SU-DHL-6 (cell line): ENCODE data around the gene ESRP2.

Experiments
- H2AFZ ChIP-seq: fragments of 200-600 bp; sonication (generic); 2 replicates; pipeline ENCODE4 v1.6.1; 2014; ENCODE audit warnings: low read depth, mild to moderate bottlenecking, moderate library complexity, mixed read lengths, antibody characterized with exemption, low read length; ENCODE audit not compliant: severe bottlenecking
- H3F3A ChIP-seq: fragments of 200-600 bp; shearing (Covaris generic); 2 replicates; pipeline ENCODE4 v1.6.0; 2016; ENCODE audit warnings: antibody characterized with exemption, mild to moderate bottlenecking; ENCODE audit not compliant: insufficient read depth
- H3K27ac ChIP-seq: fragments of 200-600 bp; sonication (generic); 2 replicates; pipeline ENCODE4 v1.5.1; 2016; ENCODE audit warnings: low read depth, mild to moderate bottlenecking, low read length, moderate library complexity, mixed read lengths
- H3K27me3 ChIP-seq: fragments of 200-600 bp; sonication (generic), shearing (Covaris generic); 2 replicates; pipeline ENCODE4 v1.6.0; 2014; ENCODE audit warnings: mild to moderate bottlenecking, low read length
- H3K36me3 ChIP-seq: fragments of 200-600 bp; sonication (generic); 2 replicates; pipeline ENCODE4 v1.6.1; 2014; ENCODE audit warnings: mild to moderate bottlenecking, low read length, mixed read lengths
- H3K4me2 ChIP-seq: fragments of 300-600, 200-600 bp; shearing (Covaris generic), sonication (generic); 2 replicates; pipeline ENCODE4 v1.6.0; 2014; ENCODE audit warnings: low read length, low read depth, mild to moderate bottlenecking; ENCODE audit not compliant: poor library complexity, severe bottlenecking
- H3K4me3 ChIP-seq: fragments of 200-600 bp; sonication (generic); 2 replicates; pipeline ENCODE4 v1.5.1; 2014; ENCODE audit warnings: antibody characterized with exemption, low read length, mild to moderate bottlenecking, mixed read lengths; ENCODE audit not compliant: insufficient read depth, poor library complexity, severe bottlenecking
- H3K79me2 ChIP-seq: fragments of 200-600 bp; sonication (generic); 2 replicates; pipeline ENCODE4 v1.6.1; 2014; ENCODE audit warnings: mild to moderate bottlenecking, low read length, moderate library complexity; ENCODE audit not compliant: insufficient read depth
- H3K9ac ChIP-seq: fragments of 200-600 bp; sonication (generic); 2 replicates; pipeline ENCODE4 v1.7.0; 2014; ENCODE audit warnings: mild to moderate bottlenecking, low read length
- H3K9me2 ChIP-seq: fragments of 200-600 bp; sonication (generic); replicated peaks from 2 replicates; pipeline ENCODE4 v1.6.1; 2014; ENCODE audit warnings: low read length; ENCODE audit not compliant: insufficient read depth
- H3K9me3 ChIP-seq: fragments of 200-600 bp; sonication (generic); 2 replicates; pipeline ENCODE4 v1.6.1; 2014; ENCODE audit warnings: low read length, mixed read lengths; ENCODE audit not compliant: insufficient read depth
- H4K20me1 ChIP-seq: fragments of 200-600 bp; sonication (generic); 2 replicates; pipeline ENCODE4 v1.6.1; 2014; ENCODE audit warnings: low read depth, mild to moderate bottlenecking, antibody characterized with exemption, low read length, moderate library complexity, mixed read lengths
- CTCF ChIP-seq: fragments of 200-600 bp; sonication (generic); IDR thresholded peaks from one replicate; pipeline ENCODE4 v1.5.1; 2017; ENCODE audit warnings: antibody characterized with exemption, mild to moderate bottlenecking, low read length, moderate library complexity; ENCODE audit not compliant: insufficient read depth, poor library complexity, severe bottlenecking
- EZH2phosphoT487 ChIP-seq: fragments of 200-600 bp; sonication (generic), shearing (Covaris generic); conservative IDR thresholded peaks from 2 replicates; pipeline ENCODE4 v1.6.1; 2018; ENCODE audit warnings: mild to moderate bottlenecking, antibody characterized with exemption, low read length, moderate library complexity, mixed read lengths

The ESRP2 gene

DNA sequence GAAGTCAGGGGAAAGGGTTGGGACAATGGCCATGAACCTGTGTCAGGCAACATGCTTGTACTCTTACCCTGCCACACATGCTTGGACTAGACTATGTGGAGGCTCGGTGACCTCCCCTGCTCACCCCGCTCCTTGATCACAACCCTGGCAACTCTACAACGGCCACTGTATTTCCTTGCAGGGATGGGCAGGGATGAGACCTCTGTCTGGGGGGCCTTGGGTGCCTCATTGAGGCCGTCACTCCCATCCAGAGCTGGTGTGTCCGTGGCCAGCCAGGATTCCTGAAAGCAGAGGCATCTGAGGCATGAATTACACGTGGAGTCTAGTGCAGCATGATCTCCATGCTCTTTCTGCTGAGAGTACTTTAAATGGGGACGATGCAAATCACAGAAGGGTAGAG lies 10.2 kb upstream of the ESRP2 start:
- no peaks in the 10 kb centered on the region for H4K20me1 ChIP-seq
- H3K27me3 ChIP-seq, result no peaks in the 10 kb centered on the region
- H3K9me3 ChIP-seq, result no peaks in the 10 kb centered on the region
- TF ChIP-seq EZH2phosphoT487 (no peak), CTCF (no peak)
- H3K9me2 ChIP-seq, result no peaks in the 10 kb centered on the region
- no peak overlapping the region for H3K27ac ChIP-seq
- H3K79me2 ChIP-seq, result peaks cover 18% of the 10 kb centered on the region; the same call in 1 of the 2 replicates
- peaks cover 5% of the 10 kb centered on the region for H3F3A ChIP-seq
- no peaks in the 10 kb centered on the region for H3K36me3 ChIP-seq
- peak overlapping the region; percentile 70 for H3K9ac ChIP-seq
- peak overlapping the region; percentile 69 for H3K4me2 ChIP-seq
- peak overlapping the region; percentile 80 for H3K4me3 ChIP-seq
- no peak overlapping the region for H2AFZ ChIP-seq

GRCh38 chr16:68244903-68245853 lies 9.3 kb upstream of the ESRP2 start, which contains the start of gene PLA2G15:
TSS of gene PLA2G15 (plus strand) at chr16:68245373. CDS start at chr16:68245427, 54 bp downstream.
- peak within 1 kb of the TSS; percentile 80 for H3K4me3 ChIP-seq
- H3K36me3 ChIP-seq, result no peaks in the 10 kb centered on the region
- no peaks in the 10 kb centered on the region for H3K9me2 ChIP-seq
- no peaks in the 10 kb centered on the region for H3K27me3 ChIP-seq
- peak within 1 kb of the TSS; percentile 62 for H2AFZ ChIP-seq
- no peaks in the 10 kb centered on the region for H3F3A ChIP-seq
- H4K20me1 ChIP-seq, result no peaks in the 10 kb centered on the region
- H3K79me2 ChIP-seq, result peaks cover 18% of the 10 kb centered on the region; the same call in 1 of the 2 replicates
- no peak within 1 kb of the TSS for H3K27ac ChIP-seq
- no peak for TF ChIP-seq EZH2phosphoT487
- no peaks in the 10 kb centered on the region for H3K9me3 ChIP-seq
- peak within 1 kb of the TSS; percentile 69 for H3K4me2 ChIP-seq
- peak within 1 kb of the TSS; percentile 70 for H3K9ac ChIP-seq

DNA sequence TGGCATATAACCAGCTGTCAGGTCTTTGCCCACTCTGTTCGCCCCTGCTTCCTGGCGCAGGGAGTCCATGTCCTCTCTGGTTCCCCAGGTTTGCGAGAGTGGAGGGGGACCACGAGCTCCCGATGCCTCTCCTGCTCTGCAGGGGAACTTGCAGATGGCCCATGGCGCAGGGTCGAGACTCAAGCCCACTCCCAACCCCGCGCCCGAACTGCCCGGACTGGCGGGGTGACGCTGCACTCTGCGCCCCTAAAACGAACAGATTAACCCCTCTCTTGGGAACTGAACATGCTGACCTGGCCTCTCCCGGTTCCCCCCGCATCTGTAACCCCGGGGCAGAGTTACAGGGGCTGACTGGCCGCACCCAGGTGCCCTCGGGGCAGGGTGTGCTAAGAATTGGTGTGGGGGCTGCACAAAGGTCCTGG lies 8.6 kb upstream of the ESRP2 start:
- peak overlapping the region; percentile 70 for H3K9ac ChIP-seq
- H3K27ac ChIP-seq, result no peak overlapping the region
- no peaks in the 10 kb centered on the region for H3K36me3 ChIP-seq

More for the DNA sequence above, 8.6 kb upstream of the ESRP2 start:
- peak overlapping the region; percentile 70 for H3K4me3 ChIP-seq
- peak overlapping the region; percentile 56 for H3K4me2 ChIP-seq
- H3F3A ChIP-seq, result no peaks in the 10 kb centered on the region
- H3K9me3 ChIP-seq, result no peaks in the 10 kb centered on the region
- H3K79me2 ChIP-seq, result peaks cover 18% of the 10 kb centered on the region; the same call in 1 of the 2 replicates
- H3K27me3 ChIP-seq, result no peaks in the 10 kb centered on the region
- TF ChIP-seq CTCF (no peak), EZH2phosphoT487 (no peak)
- H2AFZ ChIP-seq, result peak overlapping the region; percentile 62
- H3K9me2 ChIP-seq, result no peaks in the 10 kb centered on the region
- H4K20me1 ChIP-seq, result no peaks in the 10 kb centered on the region
